Measurements from ENCODE around the gene BABAM2. TPM values are rescaled to one million over a fixed set of nuclear protein-coding genes. Genes with fewer than 3 reads are reported as not detected.

Gene BABAM2
- total and polyA plus RNA-seq, 2 experiments from 2014 or later, result 28.8 to 43.6 TPM

DNA sequence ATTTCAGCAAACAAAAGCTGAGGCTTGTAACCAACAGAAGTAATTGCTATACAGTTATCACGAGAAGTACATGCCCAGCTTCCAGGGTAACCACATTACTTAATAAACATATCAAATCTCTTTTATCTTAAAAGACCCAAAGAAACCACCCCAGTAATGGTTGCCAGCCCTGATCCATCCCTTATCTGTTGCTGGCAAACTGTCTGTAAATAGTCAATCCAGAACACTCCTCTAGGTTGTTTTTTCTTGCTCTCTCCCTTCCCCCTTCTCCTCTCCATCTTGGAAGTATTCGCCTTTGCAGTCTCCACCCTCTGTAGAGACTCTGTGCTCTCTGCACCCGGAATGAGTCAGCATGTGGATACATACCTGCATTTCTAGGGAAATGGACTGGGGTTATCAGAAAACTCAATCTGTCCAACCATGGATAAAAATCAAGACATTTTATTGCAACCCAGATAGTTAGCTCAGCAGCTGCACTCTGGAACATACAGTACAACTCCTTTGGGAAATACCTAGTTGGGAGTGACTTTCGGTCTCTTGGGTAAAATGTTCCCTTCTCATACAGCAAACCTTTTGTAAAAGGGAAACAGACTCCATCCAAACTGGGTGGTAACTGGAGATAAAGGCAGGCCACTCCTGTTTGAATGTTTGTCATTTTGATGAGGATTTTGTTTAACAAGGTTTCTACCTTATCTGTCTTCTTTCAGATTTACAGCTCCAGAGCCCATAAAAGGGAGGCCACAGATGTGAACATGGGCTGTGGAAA lies 378.7 kb downstream of the BABAM2 start:
- WGBS (ENCODE audit: low lambda C conversion rate, missing lambda C conversion rate), result 15% methylated on average over 4 of the region's 4 CpGs
- Histone ChIP-seq H3K27me3 (no peaks in the 10 kb centered on the region), H3K4me3 (no peak overlapping the region), H4K20me1 (ENCODE audit: insufficient read depth, poor library complexity, severe bottlenecking) (no peaks in the 10 kb centered on the region), H2AFZ (no peak overlapping the region), H3K4me1 (ENCODE audit: insufficient read depth) (peaks cover 38% of the 10 kb centered on the region), H3K36me3 (replicated peaks; ENCODE audit: insufficient read depth, low read depth) (no peaks in the 10 kb centered on the region), H3K79me2 (no peaks in the 10 kb centered on the region), H3K9me3 (ENCODE audit: low read depth) (no peaks in the 10 kb centered on the region), H3K9me2 (replicated peaks; ENCODE audit: insufficient read depth) (no peaks in the 10 kb centered on the region), H3K27ac (peak overlapping the region; percentile 91), H3K4me2 (peak overlapping the region; percentile 52)
- TF ChIP-seq EZH2phosphoT487 (IDR thresholded peaks at IDR 0.05; ENCODE audit: low read depth, severe bottlenecking, unreplicated experiment) (no peak), EZH2 (IDR thresholded peaks at IDR 0.05; ENCODE audit: borderline replicate concordance) (no peak)
- TF ChIP-seq, protein P1, sequence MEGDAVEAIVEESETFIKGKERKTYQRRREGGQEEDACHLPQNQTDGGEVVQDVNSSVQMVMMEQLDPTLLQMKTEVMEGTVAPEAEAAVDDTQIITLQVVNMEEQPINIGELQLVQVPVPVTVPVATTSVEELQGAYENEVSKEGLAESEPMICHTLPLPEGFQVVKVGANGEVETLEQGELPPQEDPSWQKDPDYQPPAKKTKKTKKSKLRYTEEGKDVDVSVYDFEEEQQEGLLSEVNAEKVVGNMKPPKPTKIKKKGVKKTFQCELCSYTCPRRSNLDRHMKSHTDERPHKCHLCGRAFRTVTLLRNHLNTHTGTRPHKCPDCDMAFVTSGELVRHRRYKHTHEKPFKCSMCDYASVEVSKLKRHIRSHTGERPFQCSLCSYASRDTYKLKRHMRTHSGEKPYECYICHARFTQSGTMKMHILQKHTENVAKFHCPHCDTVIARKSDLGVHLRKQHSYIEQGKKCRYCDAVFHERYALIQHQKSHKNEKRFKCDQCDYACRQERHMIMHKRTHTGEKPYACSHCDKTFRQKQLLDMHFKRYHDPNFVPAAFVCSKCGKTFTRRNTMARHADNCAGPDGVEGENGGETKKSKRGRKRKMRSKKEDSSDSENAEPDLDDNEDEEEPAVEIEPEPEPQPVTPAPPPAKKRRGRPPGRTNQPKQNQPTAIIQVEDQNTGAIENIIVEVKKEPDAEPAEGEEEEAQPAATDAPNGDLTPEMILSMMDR (IDR thresholded peaks at IDR 0.05; ENCODE audit: poor library complexity), result no peak
- peak; percentile 82 for DNase-seq (ENCODE audit: low spot score)

- Histone ChIP-seq H3K4me3 (no peak overlapping the region), H3K9me3 (ENCODE audit: low read depth) (no peaks in the 10 kb centered on the region), H4K20me1 (ENCODE audit: insufficient read depth, poor library complexity, severe bottlenecking) (no peaks in the 10 kb centered on the region), H3K4me2 (no peak overlapping the region), H3K36me3 (replicated peaks; ENCODE audit: insufficient read depth, low read depth) (no peaks in the 10 kb centered on the region), H3K9me2 (replicated peaks; ENCODE audit: insufficient read depth) (no peaks in the 10 kb centered on the region), H3K79me2 (no peaks in the 10 kb centered on the region), H3K27ac (peak overlapping the region; percentile 91), H3K27me3 (no peaks in the 10 kb centered on the region), H3K4me1 (ENCODE audit: insufficient read depth) (peaks cover 50% of the 10 kb centered on the region), H2AFZ (no peak overlapping the region)
- DNase-seq (ENCODE audit: low spot score), result no peak
- 48% methylated on average over 6 of the region's 6 CpGs for WGBS (ENCODE audit: low lambda C conversion rate, missing lambda C conversion rate)
- TF ChIP-seq EZH2 (IDR thresholded peaks at IDR 0.05; ENCODE audit: borderline replicate concordance), result no peak
- no peak for TF ChIP-seq EZH2phosphoT487 (IDR thresholded peaks at IDR 0.05; ENCODE audit: low read depth, severe bottlenecking, unreplicated experiment)
- TF ChIP-seq, protein P1 (IDR thresholded peaks at IDR 0.05; ENCODE audit: poor library complexity), result no peak
Observed at GRCh38 chr2:28270456-28271152, 380.1 kb downstream of the BABAM2 start.

- no peak overlapping the region for H2AFZ ChIP-seq
- H3K4me2 ChIP-seq, result no peak overlapping the region
Observed at GRCh38 chr2:28271231-28271918, 380.8 kb downstream of the BABAM2 start.

More at GRCh38 chr2:28271231-28271918, 380.8 kb downstream of the BABAM2 start:
- Histone ChIP-seq H3K36me3 (replicated peaks; ENCODE audit: insufficient read depth, low read depth) (no peaks in the 10 kb centered on the region), H3K27ac (peak overlapping the region; percentile 91), H3K9me2 (replicated peaks; ENCODE audit: insufficient read depth) (no peaks in the 10 kb centered on the region), H3K27me3 (no peaks in the 10 kb centered on the region), H3K4me1 (ENCODE audit: insufficient read depth) (peaks cover 52% of the 10 kb centered on the region), H3K4me3 (no peak overlapping the region), H4K20me1 (ENCODE audit: insufficient read depth, poor library complexity, severe bottlenecking) (no peaks in the 10 kb centered on the region), H3K9me3 (ENCODE audit: low read depth) (no peaks in the 10 kb centered on the region), H3K79me2 (no peaks in the 10 kb centered on the region)
- WGBS (ENCODE audit: low lambda C conversion rate, missing lambda C conversion rate), result 54% methylated on average over 3 of the region's 3 CpGs
- TF ChIP-seq EZH2 (IDR thresholded peaks at IDR 0.05; ENCODE audit: borderline replicate concordance) (no peak), EZH2phosphoT487 (IDR thresholded peaks at IDR 0.05; ENCODE audit: low read depth, severe bottlenecking, unreplicated experiment) (no peak)
- TF ChIP-seq, protein P1 (IDR thresholded peaks at IDR 0.05; ENCODE audit: poor library complexity), result no peak
- DNase-seq (ENCODE audit: low spot score), result no peak

All from hepatocyte (in vitro differentiated cells).